Neural cell (in vitro differentiated cells): ENCODE measurements around the gene MKKS. TPM values are rescaled to one million over a fixed set of nuclear protein-coding genes. Genes with fewer than 3 reads are reported as not detected.

ENCODE experiments used
- H2AFZ ChIP-seq: fragments of 200-600, 300-800 bp; sonication (generic), shearing (Covaris generic); 2 replicates; pipeline ENCODE4 v1.6.0; 2014; ENCODE audit warnings: low read depth, mild to moderate bottlenecking, antibody characterized with exemption, low read length, moderate library complexity
- H3F3A ChIP-seq: fragments of 200-600 bp; shearing (Covaris generic); 2 replicates; pipeline ENCODE4 v1.6.1; 2016; ENCODE audit warnings: mild to moderate bottlenecking, moderate library complexity, mixed read lengths, antibody characterized with exemption, low read length; ENCODE audit not compliant: insufficient read depth, poor library complexity, severe bottlenecking
- H3K27ac ChIP-seq: fragments of 200-600, 300-800 bp; sonication (generic), shearing (Covaris generic); 2 replicates; pipeline ENCODE4 v1.5.1; 2014; ENCODE audit warnings: mild to moderate bottlenecking, low read length, moderate library complexity
- H3K27me3 ChIP-seq: fragments of 300-800, 200-600 bp; sonication (generic), shearing (Covaris generic); 2 replicates; pipeline ENCODE4 v1.6.0; 2014; ENCODE audit warnings: mild to moderate bottlenecking, low read depth, low read length, moderate library complexity; ENCODE audit not compliant: insufficient read depth
- H3K36me3 ChIP-seq: fragments of 300-800, 200-600 bp; sonication (generic), shearing (Covaris generic); 2 replicates; pipeline ENCODE4 v1.5.1; 2014; ENCODE audit warnings: mild to moderate bottlenecking, antibody characterized with exemption, low read length, moderate library complexity; ENCODE audit not compliant: insufficient read depth
- H3K4me2 ChIP-seq: fragments of 300-800, 200-600 bp; sonication (generic), shearing (Covaris generic); 2 replicates; pipeline ENCODE4 v1.6.0; 2014; ENCODE audit warnings: mild to moderate bottlenecking, low read length
- H3K4me3 ChIP-seq: fragments of 300-800, 200-600 bp; sonication (generic), shearing (Covaris generic); 2 replicates; pipeline ENCODE4 v1.5.1; 2014; ENCODE audit warnings: mild to moderate bottlenecking, low read length, moderate library complexity
- H3K79me2 ChIP-seq: fragments of 200-600 bp; shearing (Covaris generic); replicated peaks from 2 replicates; pipeline ENCODE4 v1.6.0; 2014; ENCODE audit warnings: mild to moderate bottlenecking, low read length, moderate library complexity; ENCODE audit not compliant: insufficient read depth
- H3K9ac ChIP-seq: fragments of 300-800, 200-600 bp; sonication (generic), shearing (Covaris generic); 2 replicates; pipeline ENCODE4 v1.6.1; 2016; ENCODE audit warnings: mild to moderate bottlenecking, low read length, mixed read lengths
- H3K9me2 ChIP-seq: fragments of 200-600 bp; shearing (Covaris generic); 2 replicates; pipeline ENCODE4 v1.6.1; 2016; ENCODE audit warnings: mild to moderate bottlenecking, low read length, mixed read lengths; ENCODE audit not compliant: insufficient read depth
- H3K9me3 ChIP-seq: fragments of 200-600, 300-800 bp; sonication (generic), shearing (Covaris generic); 2 replicates; pipeline ENCODE4 v1.6.1; 2016; ENCODE audit warnings: mild to moderate bottlenecking, mixed run types, low read length, moderate library complexity, mixed read lengths
- H4K20me1 ChIP-seq: fragments of 200-600 bp; shearing (Covaris generic); 2 replicates; pipeline ENCODE4 v1.6.1; 2016; ENCODE audit warnings: mild to moderate bottlenecking, mixed run types; ENCODE audit not compliant: insufficient read depth
- EP300 ChIP-seq: fragments of 450-650 bp; conservative IDR thresholded peaks from 2 replicates; pipeline ENCODE4 v1.6.1; 2014; ENCODE audit warnings: antibody characterized with exemption, mild to moderate bottlenecking, moderate library complexity; ENCODE audit not compliant: poor library complexity, severe bottlenecking
- EZH2 ChIP-seq: fragments of 200-600, 300-800 bp; shearing (Covaris generic), sonication (generic); IDR thresholded peaks from 2 replicates; pipeline ENCODE4 v1.6.1; 2014; ENCODE audit warnings: antibody characterized with exemption, low read length, borderline replicate concordance, mild to moderate bottlenecking; ENCODE audit not compliant: insufficient read depth, poor library complexity, severe bottlenecking
- MXI1 ChIP-seq: fragments of 450-650 bp; conservative IDR thresholded peaks from 2 replicates; pipeline ENCODE4 v1.6.1; 2014; ENCODE audit warnings: antibody characterized with exemption, mild to moderate bottlenecking; ENCODE audit not compliant: poor library complexity, severe bottlenecking
- POLR2AphosphoS5 ChIP-seq: IDR thresholded peaks from 2 replicates; pipeline ENCODE4 v1.6.1; 2012
- RAD21 ChIP-seq: fragments of 450-650 bp; conservative IDR thresholded peaks from 2 replicates; pipeline ENCODE4 v1.6.1; 2014; ENCODE audit warnings: antibody characterized with exemption, mild to moderate bottlenecking, moderate library complexity
- SMC3 ChIP-seq: fragments of 450-650 bp; conservative IDR thresholded peaks from 2 replicates; pipeline ENCODE4 v1.6.1; 2014; ENCODE audit warnings: antibody characterized with exemption, mild to moderate bottlenecking, moderate library complexity; ENCODE audit not compliant: poor library complexity
- TAF1 ChIP-seq: IDR thresholded peaks from 2 replicates; pipeline ENCODE4 v1.6.1; 2012; ENCODE audit warnings: low read depth
- polyA plus RNA-seq: library from polyadenylated mRNA; depleted of rRNA; stranded (reverse); fragments of >200 nt; gene quantifications from 2 replicates; pipeline ENCODE4 v1.2.3, GENCODE V29; 2014
- TF ChIP-seq, protein P1 (sequence below): IDR thresholded peaks from 2 replicates; pipeline ENCODE4 v1.6.1; 2012; ENCODE audit warnings: borderline replicate concordance
- TF ChIP-seq, protein P2 (sequence below): fragments of 450-650 bp; IDR thresholded peaks from 2 replicates; pipeline ENCODE4 v1.5.1; 2014; ENCODE audit warnings: antibody characterized with exemption, mild to moderate bottlenecking, moderate library complexity; ENCODE audit not compliant: poor library complexity, severe bottlenecking

Gene MKKS
- polyA plus RNA-seq, 1 donor from 2014 or later = 28.0 TPM

DNA sequence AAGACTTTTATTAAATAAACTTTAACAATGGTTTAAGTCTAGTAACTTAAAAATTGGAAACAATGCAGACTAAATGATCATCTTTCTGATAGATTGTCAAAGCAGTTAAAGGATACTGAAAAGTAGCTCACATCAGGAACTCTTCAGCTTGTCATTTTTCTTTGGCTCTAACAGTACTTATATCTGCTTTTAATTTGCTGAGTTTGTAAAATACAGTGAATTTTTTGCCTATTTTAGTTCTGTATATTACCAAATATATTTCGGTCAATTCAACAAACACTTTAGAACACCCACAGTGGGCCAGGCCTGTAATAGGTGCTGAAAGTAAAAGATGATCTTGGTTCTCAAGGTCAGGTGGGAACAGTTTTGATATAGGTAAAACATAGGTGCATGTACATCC lies 22.3 kb downstream of the MKKS start:
- no peak for TF ChIP-seq EP300
- TF ChIP-seq, protein P1, sequence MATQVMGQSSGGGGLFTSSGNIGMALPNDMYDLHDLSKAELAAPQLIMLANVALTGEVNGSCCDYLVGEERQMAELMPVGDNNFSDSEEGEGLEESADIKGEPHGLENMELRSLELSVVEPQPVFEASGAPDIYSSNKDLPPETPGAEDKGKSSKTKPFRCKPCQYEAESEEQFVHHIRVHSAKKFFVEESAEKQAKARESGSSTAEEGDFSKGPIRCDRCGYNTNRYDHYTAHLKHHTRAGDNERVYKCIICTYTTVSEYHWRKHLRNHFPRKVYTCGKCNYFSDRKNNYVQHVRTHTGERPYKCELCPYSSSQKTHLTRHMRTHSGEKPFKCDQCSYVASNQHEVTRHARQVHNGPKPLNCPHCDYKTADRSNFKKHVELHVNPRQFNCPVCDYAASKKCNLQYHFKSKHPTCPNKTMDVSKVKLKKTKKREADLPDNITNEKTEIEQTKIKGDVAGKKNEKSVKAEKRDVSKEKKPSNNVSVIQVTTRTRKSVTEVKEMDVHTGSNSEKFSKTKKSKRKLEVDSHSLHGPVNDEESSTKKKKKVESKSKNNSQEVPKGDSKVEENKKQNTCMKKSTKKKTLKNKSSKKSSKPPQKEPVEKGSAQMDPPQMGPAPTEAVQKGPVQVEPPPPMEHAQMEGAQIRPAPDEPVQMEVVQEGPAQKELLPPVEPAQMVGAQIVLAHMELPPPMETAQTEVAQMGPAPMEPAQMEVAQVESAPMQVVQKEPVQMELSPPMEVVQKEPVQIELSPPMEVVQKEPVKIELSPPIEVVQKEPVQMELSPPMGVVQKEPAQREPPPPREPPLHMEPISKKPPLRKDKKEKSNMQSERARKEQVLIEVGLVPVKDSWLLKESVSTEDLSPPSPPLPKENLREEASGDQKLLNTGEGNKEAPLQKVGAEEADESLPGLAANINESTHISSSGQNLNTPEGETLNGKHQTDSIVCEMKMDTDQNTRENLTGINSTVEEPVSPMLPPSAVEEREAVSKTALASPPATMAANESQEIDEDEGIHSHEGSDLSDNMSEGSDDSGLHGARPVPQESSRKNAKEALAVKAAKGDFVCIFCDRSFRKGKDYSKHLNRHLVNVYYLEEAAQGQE = no peak
- TF ChIP-seq MXI1 = no peak
- no peak for TF ChIP-seq EZH2
- TF ChIP-seq RAD21 = no peak
- TF ChIP-seq, protein P2, sequence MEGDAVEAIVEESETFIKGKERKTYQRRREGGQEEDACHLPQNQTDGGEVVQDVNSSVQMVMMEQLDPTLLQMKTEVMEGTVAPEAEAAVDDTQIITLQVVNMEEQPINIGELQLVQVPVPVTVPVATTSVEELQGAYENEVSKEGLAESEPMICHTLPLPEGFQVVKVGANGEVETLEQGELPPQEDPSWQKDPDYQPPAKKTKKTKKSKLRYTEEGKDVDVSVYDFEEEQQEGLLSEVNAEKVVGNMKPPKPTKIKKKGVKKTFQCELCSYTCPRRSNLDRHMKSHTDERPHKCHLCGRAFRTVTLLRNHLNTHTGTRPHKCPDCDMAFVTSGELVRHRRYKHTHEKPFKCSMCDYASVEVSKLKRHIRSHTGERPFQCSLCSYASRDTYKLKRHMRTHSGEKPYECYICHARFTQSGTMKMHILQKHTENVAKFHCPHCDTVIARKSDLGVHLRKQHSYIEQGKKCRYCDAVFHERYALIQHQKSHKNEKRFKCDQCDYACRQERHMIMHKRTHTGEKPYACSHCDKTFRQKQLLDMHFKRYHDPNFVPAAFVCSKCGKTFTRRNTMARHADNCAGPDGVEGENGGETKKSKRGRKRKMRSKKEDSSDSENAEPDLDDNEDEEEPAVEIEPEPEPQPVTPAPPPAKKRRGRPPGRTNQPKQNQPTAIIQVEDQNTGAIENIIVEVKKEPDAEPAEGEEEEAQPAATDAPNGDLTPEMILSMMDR = no peak
- no peak for TF ChIP-seq TAF1
- TF ChIP-seq POLR2AphosphoS5 = no peak
- no peak for TF ChIP-seq SMC3
- H3K4me3 ChIP-seq = no peak overlapping the region
- no peaks in the 10 kb centered on the region for H3K36me3 ChIP-seq
- H3K27me3 ChIP-seq = no peaks in the 10 kb centered on the region
- H3K9ac ChIP-seq = no peak overlapping the region
- no peaks in the 10 kb centered on the region for H3F3A ChIP-seq
- H3K4me2 ChIP-seq = no peak overlapping the region
- no peak overlapping the region for H2AFZ ChIP-seq
- peaks cover 4% of the 10 kb centered on the region for H3K79me2 ChIP-seq
- no peaks in the 10 kb centered on the region for H4K20me1 ChIP-seq
- no peaks in the 10 kb centered on the region for H3K9me2 ChIP-seq
- no peaks in the 10 kb centered on the region for H3K9me3 ChIP-seq
- H3K27ac ChIP-seq = no peak overlapping the region

DNA sequence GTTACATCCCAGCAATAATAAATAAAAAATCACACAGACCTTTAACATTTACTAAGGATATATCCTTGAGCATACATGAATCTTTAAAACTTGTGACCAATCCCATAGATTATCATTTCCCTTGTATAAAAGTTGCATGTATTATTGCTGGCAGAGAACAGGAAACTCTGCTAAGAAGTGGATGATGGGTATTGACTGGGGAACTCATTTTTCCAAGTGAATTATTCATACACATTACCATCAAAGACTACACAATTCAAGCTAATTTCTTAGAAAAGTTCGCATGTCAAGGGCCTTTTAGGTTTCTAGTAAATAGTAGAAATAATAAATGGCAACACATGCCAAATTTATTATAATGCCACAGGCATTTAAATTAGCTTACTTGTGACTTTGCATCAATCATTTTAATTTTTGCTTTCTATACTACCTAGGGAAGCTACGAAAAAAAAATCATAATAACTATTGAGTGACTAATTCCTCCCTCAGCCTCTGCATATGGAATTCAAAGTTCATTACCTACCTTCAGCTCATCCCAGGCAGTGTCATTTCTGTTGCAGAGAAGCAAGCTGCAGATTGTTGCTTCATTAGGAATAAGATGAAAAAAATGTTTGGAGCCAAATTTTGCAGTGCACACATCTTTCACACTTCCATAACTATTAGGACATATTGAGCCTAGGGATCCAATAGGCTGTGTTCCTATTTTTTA lies 25.8 kb downstream of the MKKS start:
- Histone ChIP-seq H3K9me2 (no peaks in the 10 kb centered on the region), H3K9me3 (no peaks in the 10 kb centered on the region), H3K4me2 (no peak overlapping the region), H3K27me3 (no peaks in the 10 kb centered on the region), H3K79me2 (no peaks in the 10 kb centered on the region), H3K27ac (no peak overlapping the region), H4K20me1 (no peaks in the 10 kb centered on the region), H3K9ac (no peak overlapping the region), H2AFZ (no peak overlapping the region), H3K4me3 (no peak overlapping the region), H3K36me3 (peaks cover 11% of the 10 kb centered on the region), H3F3A (no peaks in the 10 kb centered on the region)
- TF ChIP-seq RAD21 (no peak), EZH2 (no peak), EP300 (no peak), TAF1 (no peak), POLR2AphosphoS5 (no peak), MXI1 (no peak), SMC3 (no peak)
- TF ChIP-seq, protein P1 = no peak
- TF ChIP-seq, protein P2 = no peak
